NCI-H2196 (cell line): Measurements from ENCODE around the gene ARFGEF2.
"Not testable (repeated sequence)": the region's sequence is repeated elsewhere in the genome, so short reads cannot be mapped to it uniquely, and the experiment has no call there.

Experiments used
- DNase-seq: peaks from one replicate; lab custom pipeline; 2025; ENCODE audit not compliant: unreplicated experiment; lab: John Stamatoyannopoulos, UW

The ARFGEF2 gene

GRCh38 chr20:49054056-49054643, 132.6 kb downstream of the ARFGEF2 start:
- no peak for DNase-seq

GRCh38 chr20:49063279-49063678, 141.8 kb downstream of the ARFGEF2 start:
- DNase-seq = no peak

- DNase-seq = no peak
Observed at GRCh38 chr20:49074521-49074920, 153.0 kb downstream of the ARFGEF2 start.

- no peak for DNase-seq
Observed at GRCh38 chr20:49078310-49078709, 156.8 kb downstream of the ARFGEF2 start.

- DNase-seq = not testable (repeated sequence)
Observed at GRCh38 chr20:49082295-49082694, 160.8 kb downstream of the ARFGEF2 start.
